SK-N-SH treated with all-trans-retinoic acid at 6 μM for 48 hours (cell line): ENCODE results near the gene EHBP1.
A peak's percentile ranks its signal among the peaks of the same experiment; 100 is the strongest.

Experiments used
- ATAC-seq: fragments of 200-7000 bp; cut with Tn5 transposase; 3 replicates; pipeline ENCODE4 v1.9.1; 2020; ENCODE audit warnings: mild to moderate bottlenecking, moderate library complexity
- ARNTL ChIP-seq: fragments of 450-650 bp; formaldehyde crosslinking; IDR thresholded peaks from 2 replicates; pipeline ENCODE4 v1.5.0; 2020; ENCODE audit warnings: low read depth, mild to moderate bottlenecking, moderate library complexity, borderline replicate concordance
- BACH2 ChIP-seq: fragments of 250-450 bp; sonication (Bioruptor Pico); IDR thresholded peaks from 2 replicates; pipeline ENCODE4 v1.9.0; 2021; ENCODE audit warnings: mild to moderate bottlenecking, borderline replicate concordance
- ESRRG ChIP-seq: fragments of 250-450 bp; sonication (Bioruptor Pico); IDR thresholded peaks from 2 replicates; pipeline ENCODE4 v1.6.1; 2021; ENCODE audit warnings: mild to moderate bottlenecking
- ISL1 ChIP-seq: fragments of 250-450 bp; sonication (Bioruptor Pico); IDR thresholded peaks from 2 replicates; pipeline ENCODE4 v2.1.2; 2022; ENCODE audit warnings: mild to moderate bottlenecking, moderate library complexity
- OSR1 ChIP-seq: fragments of 250-450 bp; sonication (Bioruptor Pico); IDR thresholded peaks from 2 replicates; pipeline ENCODE4 v1.8.0; 2022; ENCODE audit warnings: moderate library complexity, mild to moderate bottlenecking, inconsistent platforms
- PPARA ChIP-seq: fragments of 250-450 bp; sonication (Bioruptor Pico); IDR thresholded peaks from 2 replicates; pipeline ENCODE4 v1.5.0; 2020; ENCODE audit warnings: mild to moderate bottlenecking, borderline replicate concordance
- RARB ChIP-seq: fragments of 250-450 bp; sonication (Bioruptor Pico); IDR thresholded peaks from 2 replicates; pipeline ENCODE4 v1.8.0; 2021; ENCODE audit warnings: mild to moderate bottlenecking, moderate library complexity
- SNAI2 ChIP-seq: fragments of 250-450 bp; sonication (Bioruptor Pico); IDR thresholded peaks from 2 replicates; pipeline ENCODE4 v1.5.0; 2020; ENCODE audit warnings: mild to moderate bottlenecking, moderate library complexity
- TCF4 ChIP-seq: fragments of 250-450 bp; sonication (Bioruptor Pico); IDR thresholded peaks from 2 replicates; pipeline ENCODE4 v1.8.0; 2021; ENCODE audit warnings: mild to moderate bottlenecking, moderate library complexity, borderline replicate concordance
- ZFP3 ChIP-seq: fragments of 250-450 bp; sonication (Bioruptor Pico); IDR thresholded peaks from 2 replicates; pipeline ENCODE4 v1.5.0; 2020; ENCODE audit warnings: mild to moderate bottlenecking, moderate library complexity
- ZFP30 ChIP-seq: fragments of 450-650 bp; formaldehyde crosslinking; IDR thresholded peaks from 2 replicates; pipeline ENCODE4 v1.5.0; 2022; ENCODE audit warnings: mild to moderate bottlenecking, moderate library complexity
- ZNF565 ChIP-seq: fragments of 450-650 bp; formaldehyde crosslinking; conservative IDR thresholded peaks from 2 replicates; pipeline ENCODE4 v1.5.0; 2020; ENCODE audit warnings: low read depth, mild to moderate bottlenecking, moderate library complexity
- ZNF8 ChIP-seq: fragments of 450-650 bp; formaldehyde crosslinking; IDR thresholded peaks from 2 replicates; pipeline ENCODE4 v1.5.0; 2020; ENCODE audit warnings: mild to moderate bottlenecking, moderate library complexity
- TF ChIP-seq, protein P1 (sequence below): fragments of 250-450 bp; sonication (Bioruptor Pico); IDR thresholded peaks from 2 replicates; pipeline ENCODE4 v1.8.0; 2020; ENCODE audit warnings: mild to moderate bottlenecking, moderate library complexity, borderline replicate concordance
- TF ChIP-seq, protein P2 (sequence below): fragments of 250-450 bp; sonication (Bioruptor Pico); IDR thresholded peaks from 2 replicates; pipeline ENCODE4 v1.5.1; 2021; ENCODE audit warnings: mild to moderate bottlenecking, moderate library complexity
- TF ChIP-seq, protein P3 (sequence below): fragments of 250-450 bp; sonication (Bioruptor Pico); IDR thresholded peaks from 2 replicates; pipeline ENCODE4 v1.5.0; 2020; ENCODE audit warnings: mild to moderate bottlenecking, moderate library complexity
- TF ChIP-seq, protein P4 (sequence below): fragments of 250-450 bp; sonication (Bioruptor Pico); IDR thresholded peaks from 2 replicates; pipeline ENCODE4 v1.8.0; 2021; ENCODE audit warnings: low read depth, mild to moderate bottlenecking, moderate library complexity, borderline replicate concordance
- TF ChIP-seq, protein P5 (sequence below): fragments of 250-450 bp; sonication (Bioruptor Pico); IDR thresholded peaks from 2 replicates; pipeline ENCODE4 v1.5.1; 2020; ENCODE audit warnings: low read depth, mild to moderate bottlenecking, moderate library complexity

The EHBP1 gene

DNA sequence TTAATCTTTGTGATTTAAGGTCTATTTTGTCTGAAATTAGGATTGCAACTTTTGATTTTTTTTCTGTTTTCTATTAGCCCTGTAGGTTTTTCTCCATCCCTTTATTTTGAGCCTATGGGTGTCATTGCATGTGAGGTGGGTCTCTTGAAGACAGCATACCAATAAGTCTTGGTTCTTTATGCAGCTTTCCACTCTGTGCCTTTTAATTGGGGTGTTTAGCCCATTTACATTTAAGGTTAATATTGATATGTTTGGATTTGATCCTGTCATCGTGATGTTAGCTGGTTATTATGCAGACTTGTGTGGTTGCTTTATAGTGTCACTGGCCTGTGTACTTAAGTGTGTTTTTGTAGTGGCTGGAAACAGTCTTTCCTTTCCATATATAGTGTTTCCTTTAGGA lies 17.7 kb downstream of the EHBP1 start:
- TF ChIP-seq ARNTL, result no peak
- TF ChIP-seq, protein P1, sequence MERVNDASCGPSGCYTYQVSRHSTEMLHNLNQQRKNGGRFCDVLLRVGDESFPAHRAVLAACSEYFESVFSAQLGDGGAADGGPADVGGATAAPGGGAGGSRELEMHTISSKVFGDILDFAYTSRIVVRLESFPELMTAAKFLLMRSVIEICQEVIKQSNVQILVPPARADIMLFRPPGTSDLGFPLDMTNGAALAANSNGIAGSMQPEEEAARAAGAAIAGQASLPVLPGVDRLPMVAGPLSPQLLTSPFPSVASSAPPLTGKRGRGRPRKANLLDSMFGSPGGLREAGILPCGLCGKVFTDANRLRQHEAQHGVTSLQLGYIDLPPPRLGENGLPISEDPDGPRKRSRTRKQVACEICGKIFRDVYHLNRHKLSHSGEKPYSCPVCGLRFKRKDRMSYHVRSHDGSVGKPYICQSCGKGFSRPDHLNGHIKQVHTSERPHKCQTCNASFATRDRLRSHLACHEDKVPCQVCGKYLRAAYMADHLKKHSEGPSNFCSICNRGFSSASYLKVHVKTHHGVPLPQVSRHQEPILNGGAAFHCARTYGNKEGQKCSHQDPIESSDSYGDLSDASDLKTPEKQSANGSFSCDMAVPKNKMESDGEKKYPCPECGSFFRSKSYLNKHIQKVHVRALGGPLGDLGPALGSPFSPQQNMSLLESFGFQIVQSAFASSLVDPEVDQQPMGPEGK, result no peak
- TF ChIP-seq ZNF565 (CRISPR knock-in tag), result no peak
- TF ChIP-seq, protein P2, sequence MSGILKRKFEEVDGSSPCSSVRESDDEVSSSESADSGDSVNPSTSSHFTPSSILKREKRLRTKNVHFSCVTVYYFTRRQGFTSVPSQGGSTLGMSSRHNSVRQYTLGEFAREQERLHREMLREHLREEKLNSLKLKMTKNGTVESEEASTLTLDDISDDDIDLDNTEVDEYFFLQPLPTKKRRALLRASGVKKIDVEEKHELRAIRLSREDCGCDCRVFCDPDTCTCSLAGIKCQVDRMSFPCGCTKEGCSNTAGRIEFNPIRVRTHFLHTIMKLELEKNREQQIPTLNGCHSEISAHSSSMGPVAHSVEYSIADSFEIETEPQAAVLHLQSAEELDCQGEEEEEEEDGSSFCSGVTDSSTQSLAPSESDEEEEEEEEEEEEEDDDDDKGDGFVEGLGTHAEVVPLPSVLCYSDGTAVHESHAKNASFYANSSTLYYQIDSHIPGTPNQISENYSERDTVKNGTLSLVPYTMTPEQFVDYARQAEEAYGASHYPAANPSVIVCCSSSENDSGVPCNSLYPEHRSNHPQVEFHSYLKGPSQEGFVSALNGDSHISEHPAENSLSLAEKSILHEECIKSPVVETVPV, result no peak
- no peak for TF ChIP-seq ISL1 (CRISPR knock-in tag)
- TF ChIP-seq RARB (CRISPR knock-in tag), result no peak
- no peak for ATAC-seq

DNA sequence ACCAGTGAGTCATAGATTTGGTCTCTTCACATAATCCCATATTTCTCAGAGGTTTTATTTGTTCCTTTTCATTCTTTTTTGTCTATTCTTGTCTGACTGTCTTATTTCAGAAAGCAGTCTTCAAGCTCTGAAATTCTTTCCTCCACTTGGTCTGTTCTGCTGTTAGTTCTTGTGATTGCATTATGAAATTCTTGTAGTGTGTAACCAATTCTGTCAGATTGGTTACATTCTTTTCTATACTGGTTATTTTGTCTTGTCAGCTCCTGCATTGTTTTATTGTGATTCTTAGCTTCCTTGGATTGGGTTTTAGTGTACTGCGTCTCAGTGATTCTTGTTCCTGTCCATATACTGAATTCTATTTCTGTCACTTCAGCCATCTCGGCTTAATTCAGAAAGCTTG lies 18.6 kb downstream of the EHBP1 start:
- no peak for TF ChIP-seq ZNF8 (CRISPR knock-in tag)
- TF ChIP-seq, protein P3, sequence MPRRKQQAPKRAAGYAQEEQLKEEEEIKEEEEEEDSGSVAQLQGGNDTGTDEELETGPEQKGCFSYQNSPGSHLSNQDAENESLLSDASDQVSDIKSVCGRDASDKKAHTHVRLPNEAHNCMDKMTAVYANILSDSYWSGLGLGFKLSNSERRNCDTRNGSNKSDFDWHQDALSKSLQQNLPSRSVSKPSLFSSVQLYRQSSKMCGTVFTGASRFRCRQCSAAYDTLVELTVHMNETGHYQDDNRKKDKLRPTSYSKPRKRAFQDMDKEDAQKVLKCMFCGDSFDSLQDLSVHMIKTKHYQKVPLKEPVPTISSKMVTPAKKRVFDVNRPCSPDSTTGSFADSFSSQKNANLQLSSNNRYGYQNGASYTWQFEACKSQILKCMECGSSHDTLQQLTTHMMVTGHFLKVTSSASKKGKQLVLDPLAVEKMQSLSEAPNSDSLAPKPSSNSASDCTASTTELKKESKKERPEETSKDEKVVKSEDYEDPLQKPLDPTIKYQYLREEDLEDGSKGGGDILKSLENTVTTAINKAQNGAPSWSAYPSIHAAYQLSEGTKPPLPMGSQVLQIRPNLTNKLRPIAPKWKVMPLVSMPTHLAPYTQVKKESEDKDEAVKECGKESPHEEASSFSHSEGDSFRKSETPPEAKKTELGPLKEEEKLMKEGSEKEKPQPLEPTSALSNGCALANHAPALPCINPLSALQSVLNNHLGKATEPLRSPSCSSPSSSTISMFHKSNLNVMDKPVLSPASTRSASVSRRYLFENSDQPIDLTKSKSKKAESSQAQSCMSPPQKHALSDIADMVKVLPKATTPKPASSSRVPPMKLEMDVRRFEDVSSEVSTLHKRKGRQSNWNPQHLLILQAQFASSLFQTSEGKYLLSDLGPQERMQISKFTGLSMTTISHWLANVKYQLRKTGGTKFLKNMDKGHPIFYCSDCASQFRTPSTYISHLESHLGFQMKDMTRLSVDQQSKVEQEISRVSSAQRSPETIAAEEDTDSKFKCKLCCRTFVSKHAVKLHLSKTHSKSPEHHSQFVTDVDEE (CRISPR knock-in tag), result no peak
- no peak for TF ChIP-seq SNAI2
- TF ChIP-seq ESRRG (CRISPR knock-in tag), result no peak
- TF ChIP-seq TCF4 (CRISPR knock-in tag), result no peak
- no peak for TF ChIP-seq ZNF565 (CRISPR knock-in tag)
- no peak for TF ChIP-seq OSR1 (CRISPR knock-in tag)
- peak; percentile 20; the same call in 1 of the 2 replicates for TF ChIP-seq ISL1 (CRISPR knock-in tag)
- peak; percentile 60 for ATAC-seq

DNA sequence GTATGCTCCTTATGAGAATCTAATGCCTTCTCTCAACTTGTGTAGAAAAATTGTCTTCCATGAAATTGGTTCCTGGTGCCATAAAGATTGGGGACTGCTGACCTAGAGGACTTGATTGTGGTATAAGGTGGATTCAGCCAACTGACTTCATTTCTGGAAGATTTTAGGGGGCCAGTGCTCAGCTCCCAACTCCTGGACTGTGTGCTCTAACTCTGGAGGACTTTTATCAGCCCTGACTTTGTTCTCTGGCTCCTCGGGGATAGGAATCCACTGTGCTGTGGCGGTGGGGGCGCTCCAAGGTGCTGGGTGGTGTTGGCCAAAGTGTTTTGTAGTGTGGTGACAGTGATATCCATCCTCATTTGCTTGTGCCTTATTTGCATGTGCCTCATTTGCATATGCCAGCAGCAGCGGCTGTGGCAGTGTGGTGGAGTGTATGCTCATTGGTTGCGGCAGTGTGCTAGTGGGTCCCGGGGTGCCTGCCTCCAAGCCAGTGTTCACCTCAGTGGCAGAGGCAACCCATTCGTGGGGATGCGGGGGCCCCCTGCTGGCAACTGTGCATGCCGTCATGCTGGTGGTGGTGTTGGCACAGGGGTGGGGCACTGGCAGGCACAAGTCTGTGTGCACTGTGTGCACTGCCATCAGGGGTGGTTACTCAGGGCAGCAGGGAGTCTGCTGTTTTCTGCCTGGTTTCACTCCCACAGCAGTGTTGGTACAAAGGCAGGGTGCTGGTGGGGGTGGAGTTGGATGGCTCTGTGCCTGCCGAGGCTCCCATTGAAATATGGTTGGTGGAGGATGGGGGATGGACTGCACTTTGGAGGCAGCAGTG lies 19.6 kb downstream of the EHBP1 start:
- ATAC-seq, result peak; percentile 84

DNA sequence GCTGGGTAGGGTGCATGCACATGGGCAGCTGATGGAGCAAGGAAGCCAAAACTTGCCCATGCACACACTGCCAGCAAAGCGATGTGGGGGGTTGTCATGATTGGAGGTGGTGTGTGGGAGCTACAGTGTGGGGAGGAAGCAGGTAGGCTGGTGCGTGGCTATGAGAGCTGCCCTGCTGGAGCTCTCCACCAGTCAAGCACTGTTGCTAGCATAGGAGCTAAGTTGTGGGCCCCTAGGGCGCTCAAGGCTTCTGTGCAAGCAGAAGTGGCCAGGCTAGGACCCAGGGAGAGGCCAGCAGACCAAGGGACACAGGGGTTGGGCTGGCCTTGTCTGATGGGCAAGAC lies 20.2 kb downstream of the EHBP1 start:
- no peak; the same call in 2 of the 3 replicates for ATAC-seq
- TF ChIP-seq, protein P1, result no peak
- TF ChIP-seq PPARA (CRISPR knock-in tag), result no peak
- TF ChIP-seq, protein P4, sequence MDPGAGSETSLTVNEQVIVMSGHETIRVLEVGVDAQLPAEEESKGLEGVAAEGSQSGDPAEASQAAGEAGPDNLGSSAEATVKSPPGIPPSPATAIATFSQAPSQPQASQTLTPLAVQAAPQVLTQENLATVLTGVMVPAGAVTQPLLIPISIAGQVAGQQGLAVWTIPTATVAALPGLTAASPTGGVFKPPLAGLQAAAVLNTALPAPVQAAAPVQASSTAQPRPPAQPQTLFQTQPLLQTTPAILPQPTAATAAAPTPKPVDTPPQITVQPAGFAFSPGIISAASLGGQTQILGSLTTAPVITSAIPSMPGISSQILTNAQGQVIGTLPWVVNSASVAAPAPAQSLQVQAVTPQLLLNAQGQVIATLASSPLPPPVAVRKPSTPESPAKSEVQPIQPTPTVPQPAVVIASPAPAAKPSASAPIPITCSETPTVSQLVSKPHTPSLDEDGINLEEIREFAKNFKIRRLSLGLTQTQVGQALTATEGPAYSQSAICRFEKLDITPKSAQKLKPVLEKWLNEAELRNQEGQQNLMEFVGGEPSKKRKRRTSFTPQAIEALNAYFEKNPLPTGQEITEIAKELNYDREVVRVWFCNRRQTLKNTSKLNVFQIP, result no peak
- TF ChIP-seq, protein P3 (CRISPR knock-in tag), result no peak
- no peak for TF ChIP-seq ZNF8 (CRISPR knock-in tag)
- TF ChIP-seq, protein P2, result no peak
- TF ChIP-seq RARB (CRISPR knock-in tag), result no peak
- no peak for TF ChIP-seq ZFP3 (CRISPR knock-in tag)
- no peak for TF ChIP-seq BACH2 (CRISPR knock-in tag)

More for the DNA sequence above, 19.6 kb downstream of the EHBP1 start:
- TF ChIP-seq ZNF8 (CRISPR knock-in tag), result no peak
- TF ChIP-seq, protein P5, sequence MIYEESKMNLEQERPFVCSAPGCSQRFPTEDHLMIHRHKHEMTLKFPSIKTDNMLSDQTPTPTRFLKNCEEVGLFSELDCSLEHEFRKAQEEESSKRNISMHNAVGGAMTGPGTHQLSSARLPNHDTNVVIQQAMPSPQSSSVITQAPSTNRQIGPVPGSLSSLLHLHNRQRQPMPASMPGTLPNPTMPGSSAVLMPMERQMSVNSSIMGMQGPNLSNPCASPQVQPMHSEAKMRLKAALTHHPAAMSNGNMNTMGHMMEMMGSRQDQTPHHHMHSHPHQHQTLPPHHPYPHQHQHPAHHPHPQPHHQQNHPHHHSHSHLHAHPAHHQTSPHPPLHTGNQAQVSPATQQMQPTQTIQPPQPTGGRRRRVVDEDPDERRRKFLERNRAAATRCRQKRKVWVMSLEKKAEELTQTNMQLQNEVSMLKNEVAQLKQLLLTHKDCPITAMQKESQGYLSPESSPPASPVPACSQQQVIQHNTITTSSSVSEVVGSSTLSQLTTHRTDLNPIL (CRISPR knock-in tag), result no peak
- no peak for TF ChIP-seq ZFP30 (CRISPR knock-in tag)
